PC-9 (cell line): ENCODE results near the gene XIRP1. TPM values are rescaled to one million over a fixed set of nuclear protein-coding genes. Genes with fewer than 3 reads are reported as not detected.

Experiments used
- BruUV-seq: library from RNA; stranded (reverse); fragments of 400-500 nt; replicated peaks from 2 replicates; lab custom pipeline; 2021; lab: Mats Ljungman, UMichigan
- CTCF ChIA-PET: fragments of 300-600 bp; sonication (Branson Sonifier 250); formaldehyde crosslinking; loops from one replicate; lab custom pipeline; 2022; ENCODE audit warnings: antibody characterized with exemption; lab: Charles Lee
- POLR2A ChIA-PET: fragments of 300-600 bp; sonication (Branson Sonifier 250); formaldehyde crosslinking; loops from one replicate; lab custom pipeline; 2022; ENCODE audit warnings: antibody characterized with exemption; ENCODE audit not compliant: unreplicated experiment; lab: Charles Lee
- DNase-seq, 2 experiments: peaks; one replicate each; pipeline versions ENCODE4 v3.0.0 to v3.0.0-alpha.2; 2015 to 2022; ENCODE audit warnings: mixed read lengths in 1 of 2
- H2AFZ ChIP-seq: fragments of 200-600 bp; sonication (generic); 2 replicates; pipeline ENCODE4 v1.8.1; 2017; ENCODE audit warnings: antibody characterized with exemption
- H3F3A ChIP-seq: fragments of 200-600 bp; sonication (generic); 2 replicates; pipeline ENCODE4 v1.8.1; 2017; ENCODE audit warnings: antibody characterized with exemption, mild to moderate bottlenecking, low read depth; ENCODE audit not compliant: insufficient read depth
- H3K27ac ChIP-seq: fragments of 200-600 bp; sonication (generic); 2 replicates; pipeline ENCODE4 v1.6.1; 2016; ENCODE audit warnings: mixed run types
- H3K27me3 ChIP-seq: fragments of 200-600 bp; sonication (generic); 2 replicates; pipeline ENCODE4 v1.6.1; 2016; ENCODE audit warnings: low read depth, mixed run types; ENCODE audit not compliant: insufficient read depth
- H3K36me3 ChIP-seq: fragments of 200-600 bp; sonication (generic); 2 replicates; pipeline ENCODE4 v1.6.1; 2016; ENCODE audit warnings: low read depth, mixed run types
- H3K4me1 ChIP-seq: fragments of 200-600 bp; sonication (generic); replicated peaks from 2 replicates; pipeline ENCODE4 v1.6.1; 2016; ENCODE audit warnings: mixed run types; ENCODE audit not compliant: insufficient read depth
- H3K4me2 ChIP-seq: fragments of 200-600 bp; sonication (generic); 2 replicates; pipeline ENCODE4 v1.6.1; 2017; ENCODE audit warnings: mixed run types
- H3K4me3 ChIP-seq: fragments of 200-600 bp; sonication (generic); 2 replicates; pipeline ENCODE4 v1.6.1; 2016; ENCODE audit warnings: mixed run types
- H3K79me2 ChIP-seq: fragments of 200-600 bp; sonication (generic); 2 replicates; pipeline ENCODE4 v1.6.1; 2017; ENCODE audit warnings: low read depth, mixed run types
- H3K9me2 ChIP-seq: fragments of 200-600 bp; sonication (generic); 2 replicates; pipeline ENCODE4 v1.8.1; 2017; ENCODE audit warnings: mild to moderate bottlenecking; ENCODE audit not compliant: insufficient read depth
- H3K9me3 ChIP-seq: fragments of 200-600 bp; sonication (generic); 2 replicates; pipeline ENCODE4 v1.8.1; 2016; ENCODE audit warnings: low read depth; ENCODE audit not compliant: insufficient read depth
- H4K20me1 ChIP-seq: fragments of 200-600 bp; sonication (generic); 2 replicates; pipeline ENCODE4 v1.8.1; 2017; ENCODE audit not compliant: insufficient read depth
- CTCF ChIP-seq: fragments of 200-600 bp; sonication (generic); conservative IDR thresholded peaks from 2 replicates; pipeline ENCODE4 v1.6.1; 2017; ENCODE audit warnings: mixed run types, antibody characterized with exemption, mild to moderate bottlenecking, moderate library complexity
- EZH2 ChIP-seq: fragments of 200-600 bp; sonication (generic); IDR thresholded peaks from 2 replicates; pipeline ENCODE4 v1.8.0; 2017; ENCODE audit warnings: antibody characterized with exemption, low read depth
- intact Hi-C: fragments of 100-400 bp; cut with micrococcal nuclease; formaldehyde crosslinking; loops from one replicate; pipeline ENCODE4 v1.10.0; 2022; ENCODE audit not compliant: unreplicated experiment
- total RNA-seq: library from RNA; stranded (reverse); gene quantifications from 2 replicates; pipeline ENCODE4 v1.2.3, GENCODE V29; 2021

The XIRP1 gene
- total RNA-seq, 1 experiment from 2014 or later, result not detected

GRCh38 chr3:39156421-39156820 is 36.0 kb downstream of the XIRP1 start:
- no peak overlapping the region for H3K4me3 ChIP-seq
- peaks cover 12% of the 10 kb centered on the region for H3F3A ChIP-seq
- no peaks in the 10 kb centered on the region; the same call in 1 of the 2 replicates for H4K20me1 ChIP-seq
- peaks cover 7% of the 10 kb centered on the region for H3K4me1 ChIP-seq
- H3K79me2 ChIP-seq, result no peaks in the 10 kb centered on the region
- H3K9me3 ChIP-seq, result no peaks in the 10 kb centered on the region
- H3K27ac ChIP-seq, result no peak overlapping the region
- H3K36me3 ChIP-seq, result no peaks in the 10 kb centered on the region
- no TSS peak for BruUV-seq
- H3K4me2 ChIP-seq, result no peak overlapping the region
- intact Hi-C loops, result no loop called here
- ChIA-PET POLR2A (interaction anchor here (0.7 kb wide), 1 partner anchor 33 kb away, joined by 3 read pairs; no protein-coding TSS in a partner anchor), CTCF (no interaction called here)
- no peaks in the 10 kb centered on the region for H3K27me3 ChIP-seq
- no peak for TF ChIP-seq EZH2
- no peak for TF ChIP-seq CTCF
- no peaks in the 10 kb centered on the region for H3K9me2 ChIP-seq
- no peak for DNase-seq
- no peak overlapping the region for H2AFZ ChIP-seq

GRCh38 chr3:39154280-39155021 is 37.9 kb downstream of the XIRP1 start:
- CTCF ChIA-PET, result no interaction called here
- POLR2A ChIA-PET, result no interaction called here
- intact Hi-C loops, result no loop called here
- peaks cover 30% of the 10 kb centered on the region for H3F3A ChIP-seq
- H3K4me1 ChIP-seq, result peaks cover 27% of the 10 kb centered on the region
- no peaks in the 10 kb centered on the region for H3K9me3 ChIP-seq
- peaks cover 12% of the 10 kb centered on the region for H3K79me2 ChIP-seq
- TF ChIP-seq EZH2, result no peak
- H3K27me3 ChIP-seq, result no peaks in the 10 kb centered on the region
- no peaks in the 10 kb centered on the region for H3K36me3 ChIP-seq
- H3K4me3 ChIP-seq, result no peak overlapping the region
- peaks cover 4% of the 10 kb centered on the region; the same call in 1 of the 2 replicates for H4K20me1 ChIP-seq
- no peak for DNase-seq
- no peak overlapping the region for H2AFZ ChIP-seq
- H3K27ac ChIP-seq, result no peak overlapping the region
- H3K4me2 ChIP-seq, result no peak overlapping the region
- BruUV-seq, result TSS peak; percentile 33
- H3K9me2 ChIP-seq, result no peaks in the 10 kb centered on the region

DNA sequence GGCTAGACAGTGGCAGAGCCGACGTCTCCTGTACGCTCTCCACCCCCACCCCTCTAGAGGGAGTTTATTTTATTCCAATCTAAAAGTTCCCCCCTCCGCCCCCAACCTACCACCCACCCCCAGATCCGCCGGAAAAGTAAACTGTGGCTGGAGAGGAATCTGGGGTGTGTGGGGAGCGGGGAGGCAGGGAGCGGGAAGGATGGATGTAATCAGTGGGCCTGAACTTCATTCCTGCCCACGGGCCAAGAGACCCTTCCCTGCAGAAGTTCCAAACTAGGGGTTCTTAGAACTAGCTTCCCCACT is 38.5 kb downstream of the XIRP1 start:
- peaks cover 32% of the 10 kb centered on the region for H3K4me1 ChIP-seq

More for the DNA sequence above, 38.5 kb downstream of the XIRP1 start:
- Histone ChIP-seq H3K36me3 (no peaks in the 10 kb centered on the region), H4K20me1 (peaks cover 4% of the 10 kb centered on the region; the same call in 1 of the 2 replicates), H3K4me2 (peak overlapping the region; percentile 96), H3K4me3 (peak overlapping the region; percentile 85; the same call in 1 of the 2 replicates), H3K9me2 (no peaks in the 10 kb centered on the region), H3K9me3 (no peaks in the 10 kb centered on the region), H3K27me3 (no peaks in the 10 kb centered on the region), H3K79me2 (peaks cover 18% of the 10 kb centered on the region), H2AFZ (no peak overlapping the region), H3F3A (peaks cover 35% of the 10 kb centered on the region), H3K27ac (no peak overlapping the region)
- TF ChIP-seq EZH2 (no peak), CTCF (no peak)
- POLR2A ChIA-PET, result no interaction called here
- no TSS peak for BruUV-seq
- no peak for DNase-seq
- CTCF ChIA-PET, result no interaction called here
- intact Hi-C loops, result no loop called here
